GM23338 (cell line): ENCODE data around the gene SUSD4. TPM values are rescaled to one million over a fixed set of nuclear protein-coding genes. Genes with fewer than 3 reads are reported as not detected.
A peak's percentile ranks its signal among the peaks of the same experiment; 100 is the strongest.

ENCODE experiments used
- ATAC-seq: fragments of 200-7000 bp; cut with Tn5 transposase; 3 replicates; pipeline ENCODE4 v1.9.1; 2020
- DNase-seq: peaks from one replicate; pipeline ENCODE4 v3.0.0-alpha.2; 2015; ENCODE audit warnings: low spot score
- H2AFZ ChIP-seq: fragments of 200-600 bp; sonication (generic); 2 replicates; pipeline ENCODE4 v1.8.0; 2016; ENCODE audit warnings: antibody characterized with exemption, mild to moderate bottlenecking, moderate library complexity
- H3F3A ChIP-seq: fragments of 200-600 bp; sonication (generic); replicated peaks from 2 replicates; pipeline ENCODE4 v1.8.0; 2017; ENCODE audit warnings: antibody characterized with exemption, mixed run types, low read depth
- H3K27ac ChIP-seq: fragments of 200-600 bp; sonication (generic); 2 replicates; pipeline ENCODE4 v1.6.1; 2016; ENCODE audit warnings: low read depth
- H3K27me3 ChIP-seq: fragments of 200-600 bp; sonication (generic); 2 replicates; pipeline ENCODE4 v1.8.0; 2016; ENCODE audit warnings: mild to moderate bottlenecking, mixed run types, moderate library complexity; ENCODE audit not compliant: insufficient read depth
- H3K36me3 ChIP-seq: fragments of 200-600 bp; sonication (generic); 2 replicates; pipeline ENCODE4 v1.8.0; 2016; ENCODE audit warnings: mild to moderate bottlenecking; ENCODE audit not compliant: insufficient read depth
- H3K4me1 ChIP-seq: fragments of 200-600 bp; sonication (generic); 2 replicates; pipeline ENCODE4 v1.8.0; 2016; ENCODE audit warnings: mild to moderate bottlenecking, moderate library complexity; ENCODE audit not compliant: insufficient read depth
- H3K4me2 ChIP-seq: fragments of 200-600 bp; sonication (generic); 2 replicates; pipeline ENCODE4 v1.7.1; 2017; ENCODE audit warnings: mixed run types
- H3K4me3 ChIP-seq: fragments of 200-600 bp; sonication (generic); 2 replicates; pipeline ENCODE4 v1.6.1; 2016; ENCODE audit warnings: mixed run types
- H3K79me2 ChIP-seq: fragments of 200-600 bp; sonication (generic); replicated peaks from 2 replicates; pipeline ENCODE4 v1.8.0; 2017; ENCODE audit warnings: mild to moderate bottlenecking; ENCODE audit not compliant: insufficient read depth
- H3K9me2 ChIP-seq: fragments of 200-600 bp; sonication (generic); 2 replicates; pipeline ENCODE4 v1.8.0; 2017; ENCODE audit not compliant: insufficient read depth
- H4K20me1 ChIP-seq: fragments of 200-600 bp; sonication (generic); replicated peaks from 2 replicates; pipeline ENCODE4 v1.8.0; 2017; ENCODE audit warnings: mild to moderate bottlenecking; ENCODE audit not compliant: insufficient read depth
- H3K27ac Mint-ChIP-seq: 2 replicates; pipeline ENCODE4 v1.8.0; 2020; ENCODE audit warnings: inconsistent platforms, mild to moderate bottlenecking, moderate library complexity, mixed read lengths
- H3K27me3 Mint-ChIP-seq: 3 replicates; pipeline ENCODE4 v1.8.0; 2022; ENCODE audit warnings: low read depth, mild to moderate bottlenecking, moderate library complexity, mixed read lengths, inconsistent platforms; ENCODE audit not compliant: insufficient read depth, poor library complexity
- H3K36me3 Mint-ChIP-seq: 3 replicates; pipeline ENCODE4 v1.8.0; 2021; ENCODE audit warnings: low read depth, mild to moderate bottlenecking, inconsistent platforms, moderate library complexity, mixed read lengths
- H3K4me1 Mint-ChIP-seq: 3 replicates; pipeline ENCODE4 v1.8.0; 2020; ENCODE audit warnings: mild to moderate bottlenecking, inconsistent platforms, mixed read lengths
- H3K4me3 Mint-ChIP-seq: 3 replicates; pipeline ENCODE4 v1.8.0; 2021; ENCODE audit warnings: moderate library complexity, mild to moderate bottlenecking, inconsistent platforms, mixed read lengths
- H3K9me3 Mint-ChIP-seq: 3 replicates; pipeline ENCODE4 v1.8.0; 2020; ENCODE audit warnings: moderate library complexity, mild to moderate bottlenecking, inconsistent platforms, mixed read lengths
- CREB1 ChIP-seq: fragments of 250-450 bp; sonication (Bioruptor Pico); IDR thresholded peaks from 2 replicates; pipeline ENCODE4 v1.5.0; 2020; ENCODE audit warnings: low read depth, mild to moderate bottlenecking, moderate library complexity
- EZH2 ChIP-seq: fragments of 200-600 bp; sonication (generic); IDR thresholded peaks from one replicate; pipeline ENCODE4 v1.8.0; 2017; ENCODE audit warnings: antibody characterized with exemption, mild to moderate bottlenecking, low read depth; ENCODE audit not compliant: unreplicated experiment
- EZH2phosphoT487 ChIP-seq: fragments of 200-600 bp; sonication (generic); IDR thresholded peaks from one replicate; pipeline ENCODE4 v1.8.1; 2018; ENCODE audit warnings: antibody characterized with exemption; ENCODE audit not compliant: unreplicated experiment
- JUNB ChIP-seq: IDR thresholded peaks from one replicate; pipeline ENCODE4 v1.6.1; 2016; ENCODE audit warnings: antibody characterized with exemption; ENCODE audit not compliant: unreplicated experiment
- NANOG ChIP-seq: IDR thresholded peaks from 2 replicates; pipeline ENCODE4 v1.6.1; 2016; ENCODE audit warnings: antibody characterized with exemption, borderline replicate concordance
- POLR2AphosphoS5 ChIP-seq: IDR thresholded peaks from 2 replicates; pipeline ENCODE4 v1.6.1; 2016; ENCODE audit warnings: antibody characterized with exemption, low read depth
- STAT1 ChIP-seq: IDR thresholded peaks from one replicate; pipeline ENCODE4 v1.6.1; 2016; ENCODE audit warnings: antibody characterized with exemption; ENCODE audit not compliant: unreplicated experiment
- ZNF114 ChIP-seq: fragments of 250-450 bp; sonication (Bioruptor Pico); IDR thresholded peaks from 2 replicates; pipeline ENCODE4 v1.5.0; 2020; ENCODE audit warnings: mild to moderate bottlenecking, moderate library complexity
- ZNF331 ChIP-seq: fragments of 250-450 bp; sonication (Bioruptor Pico); IDR thresholded peaks from 2 replicates; pipeline ENCODE4 v1.5.0; 2020; ENCODE audit warnings: low read depth, mild to moderate bottlenecking, moderate library complexity
- polyA plus RNA-seq: library from polyadenylated mRNA; unstranded; fragments of >200 nt; fragmentation: Nextera tagmentation; extraction: Ambion mirVana; gene quantifications from 2 replicates; pipeline ENCODE4 v1.2.1, GENCODE V29; 2016
- total RNA-seq: library from RNA; depleted of rRNA; stranded (reverse); fragments of >200 nt; shearing (Covaris generic); gene quantifications from 2 replicates; pipeline ENCODE4 v1.2.3, GENCODE V29; 2014
- TF ChIP-seq, protein P1 (sequence below): IDR thresholded peaks from 2 replicates; pipeline ENCODE4 v1.6.1; 2016; ENCODE audit warnings: antibody characterized with exemption
- TF ChIP-seq, protein P2 (sequence below): fragments of 250-450 bp; sonication (Bioruptor Pico); IDR thresholded peaks from 2 replicates; pipeline ENCODE4 v1.5.0; 2020; ENCODE audit warnings: mild to moderate bottlenecking, moderate library complexity
- TF ChIP-seq, protein P3 (sequence below), 2 experiments: fragments of 200-600 bp in 1 of 2; sonication (generic) in 1 of 2; conservative IDR thresholded peaks; 2 replicates each; pipeline versions ENCODE4 v1.5.1 to v1.6.1; 2016 to 2017; ENCODE audit warnings: antibody characterized with exemption in 2 of 2, low read depth in 2 of 2, mild to moderate bottlenecking in 2 of 2, moderate library complexity in 1 of 2
- TF ChIP-seq, protein P4 (sequence below): IDR thresholded peaks from one replicate; pipeline ENCODE4 v1.6.1; 2018; ENCODE audit warnings: antibody characterized with exemption; ENCODE audit not compliant: unreplicated experiment

Gene SUSD4
- total and polyA plus RNA-seq, 2 experiments from 2014 or later, result 2.3 to 3.6 TPM

DNA sequence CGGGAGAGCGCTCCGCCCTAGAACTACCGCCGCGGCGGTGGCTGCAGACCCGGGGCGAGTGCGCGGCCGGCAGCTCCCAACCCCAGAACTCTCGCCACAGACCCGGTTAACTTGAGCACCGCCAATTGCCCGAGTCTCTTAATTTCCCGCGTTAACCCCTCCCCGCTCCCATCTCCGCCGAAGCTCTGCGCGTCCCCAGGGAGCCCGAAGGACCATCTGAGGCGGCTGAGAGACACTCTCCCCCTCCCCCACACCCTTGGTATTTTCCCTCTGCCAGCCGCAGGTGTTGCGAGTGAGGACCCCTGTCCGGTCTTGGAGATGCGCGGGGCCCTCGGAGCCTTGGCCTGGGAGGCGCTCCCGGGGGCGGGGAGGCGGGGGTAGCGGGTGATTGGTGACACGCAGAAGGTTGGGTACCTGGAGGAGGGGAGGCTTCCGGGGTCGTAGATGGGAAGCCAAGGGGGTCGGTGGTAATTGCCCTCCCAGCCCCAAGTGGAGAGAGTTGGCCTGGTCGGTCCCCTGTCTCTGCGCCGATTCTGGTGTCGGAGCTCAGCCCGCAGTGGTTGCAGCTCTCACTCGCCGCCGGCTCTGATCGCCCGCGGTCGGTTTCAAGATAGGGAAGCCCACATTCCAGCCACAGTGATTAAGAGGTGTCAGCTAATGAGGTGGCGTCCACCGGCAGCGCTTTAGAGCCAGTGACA, 858 bp upstream of the SUSD4 start:
- peak; percentile 40 for ATAC-seq
- DNase-seq, result peak; percentile 77
- Histone ChIP-seq H3K36me3 (no peaks in the 10 kb centered on the region), H4K20me1 (peaks cover 4% of the 10 kb centered on the region; the same call in 1 of the 2 replicates), H3K79me2 (no peaks in the 10 kb centered on the region), H3K4me2 (peak overlapping the region; percentile 88), H3K9me2 (no peaks in the 10 kb centered on the region), H3K27ac (no peak overlapping the region), H3K4me3 (peak overlapping the region; percentile 85), H3F3A (peaks cover 7% of the 10 kb centered on the region; the same call in 1 of the 2 replicates), H2AFZ (peak overlapping the region; percentile 94), H3K4me1 (peaks cover 7% of the 10 kb centered on the region; the same call in 1 of the 2 replicates), H3K27me3 (peaks cover 44% of the 10 kb centered on the region)
- Mint-ChIP-seq H3K27me3 (peaks cover 29% of the 10 kb centered on the region), H3K27ac (no peak overlapping the region), H3K9me3 (no peaks in the 10 kb centered on the region), H3K4me3 (peak overlapping the region; percentile 78), H3K4me1 (peaks cover 13% of the 10 kb centered on the region), H3K36me3 (no peaks in the 10 kb centered on the region)
- TF ChIP-seq, protein P1, sequence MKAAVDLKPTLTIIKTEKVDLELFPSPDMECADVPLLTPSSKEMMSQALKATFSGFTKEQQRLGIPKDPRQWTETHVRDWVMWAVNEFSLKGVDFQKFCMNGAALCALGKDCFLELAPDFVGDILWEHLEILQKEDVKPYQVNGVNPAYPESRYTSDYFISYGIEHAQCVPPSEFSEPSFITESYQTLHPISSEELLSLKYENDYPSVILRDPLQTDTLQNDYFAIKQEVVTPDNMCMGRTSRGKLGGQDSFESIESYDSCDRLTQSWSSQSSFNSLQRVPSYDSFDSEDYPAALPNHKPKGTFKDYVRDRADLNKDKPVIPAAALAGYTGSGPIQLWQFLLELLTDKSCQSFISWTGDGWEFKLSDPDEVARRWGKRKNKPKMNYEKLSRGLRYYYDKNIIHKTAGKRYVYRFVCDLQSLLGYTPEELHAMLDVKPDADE, result no peak
- TF ChIP-seq CREB1 (no peak), ZNF331 (CRISPR knock-in tag) (no peak), ZNF114 (no peak), STAT1 (no peak), EZH2 (no peak), POLR2AphosphoS5 (no peak), NANOG (no peak), JUNB (no peak), EZH2phosphoT487 (no peak)
- TF ChIP-seq, protein P2, sequence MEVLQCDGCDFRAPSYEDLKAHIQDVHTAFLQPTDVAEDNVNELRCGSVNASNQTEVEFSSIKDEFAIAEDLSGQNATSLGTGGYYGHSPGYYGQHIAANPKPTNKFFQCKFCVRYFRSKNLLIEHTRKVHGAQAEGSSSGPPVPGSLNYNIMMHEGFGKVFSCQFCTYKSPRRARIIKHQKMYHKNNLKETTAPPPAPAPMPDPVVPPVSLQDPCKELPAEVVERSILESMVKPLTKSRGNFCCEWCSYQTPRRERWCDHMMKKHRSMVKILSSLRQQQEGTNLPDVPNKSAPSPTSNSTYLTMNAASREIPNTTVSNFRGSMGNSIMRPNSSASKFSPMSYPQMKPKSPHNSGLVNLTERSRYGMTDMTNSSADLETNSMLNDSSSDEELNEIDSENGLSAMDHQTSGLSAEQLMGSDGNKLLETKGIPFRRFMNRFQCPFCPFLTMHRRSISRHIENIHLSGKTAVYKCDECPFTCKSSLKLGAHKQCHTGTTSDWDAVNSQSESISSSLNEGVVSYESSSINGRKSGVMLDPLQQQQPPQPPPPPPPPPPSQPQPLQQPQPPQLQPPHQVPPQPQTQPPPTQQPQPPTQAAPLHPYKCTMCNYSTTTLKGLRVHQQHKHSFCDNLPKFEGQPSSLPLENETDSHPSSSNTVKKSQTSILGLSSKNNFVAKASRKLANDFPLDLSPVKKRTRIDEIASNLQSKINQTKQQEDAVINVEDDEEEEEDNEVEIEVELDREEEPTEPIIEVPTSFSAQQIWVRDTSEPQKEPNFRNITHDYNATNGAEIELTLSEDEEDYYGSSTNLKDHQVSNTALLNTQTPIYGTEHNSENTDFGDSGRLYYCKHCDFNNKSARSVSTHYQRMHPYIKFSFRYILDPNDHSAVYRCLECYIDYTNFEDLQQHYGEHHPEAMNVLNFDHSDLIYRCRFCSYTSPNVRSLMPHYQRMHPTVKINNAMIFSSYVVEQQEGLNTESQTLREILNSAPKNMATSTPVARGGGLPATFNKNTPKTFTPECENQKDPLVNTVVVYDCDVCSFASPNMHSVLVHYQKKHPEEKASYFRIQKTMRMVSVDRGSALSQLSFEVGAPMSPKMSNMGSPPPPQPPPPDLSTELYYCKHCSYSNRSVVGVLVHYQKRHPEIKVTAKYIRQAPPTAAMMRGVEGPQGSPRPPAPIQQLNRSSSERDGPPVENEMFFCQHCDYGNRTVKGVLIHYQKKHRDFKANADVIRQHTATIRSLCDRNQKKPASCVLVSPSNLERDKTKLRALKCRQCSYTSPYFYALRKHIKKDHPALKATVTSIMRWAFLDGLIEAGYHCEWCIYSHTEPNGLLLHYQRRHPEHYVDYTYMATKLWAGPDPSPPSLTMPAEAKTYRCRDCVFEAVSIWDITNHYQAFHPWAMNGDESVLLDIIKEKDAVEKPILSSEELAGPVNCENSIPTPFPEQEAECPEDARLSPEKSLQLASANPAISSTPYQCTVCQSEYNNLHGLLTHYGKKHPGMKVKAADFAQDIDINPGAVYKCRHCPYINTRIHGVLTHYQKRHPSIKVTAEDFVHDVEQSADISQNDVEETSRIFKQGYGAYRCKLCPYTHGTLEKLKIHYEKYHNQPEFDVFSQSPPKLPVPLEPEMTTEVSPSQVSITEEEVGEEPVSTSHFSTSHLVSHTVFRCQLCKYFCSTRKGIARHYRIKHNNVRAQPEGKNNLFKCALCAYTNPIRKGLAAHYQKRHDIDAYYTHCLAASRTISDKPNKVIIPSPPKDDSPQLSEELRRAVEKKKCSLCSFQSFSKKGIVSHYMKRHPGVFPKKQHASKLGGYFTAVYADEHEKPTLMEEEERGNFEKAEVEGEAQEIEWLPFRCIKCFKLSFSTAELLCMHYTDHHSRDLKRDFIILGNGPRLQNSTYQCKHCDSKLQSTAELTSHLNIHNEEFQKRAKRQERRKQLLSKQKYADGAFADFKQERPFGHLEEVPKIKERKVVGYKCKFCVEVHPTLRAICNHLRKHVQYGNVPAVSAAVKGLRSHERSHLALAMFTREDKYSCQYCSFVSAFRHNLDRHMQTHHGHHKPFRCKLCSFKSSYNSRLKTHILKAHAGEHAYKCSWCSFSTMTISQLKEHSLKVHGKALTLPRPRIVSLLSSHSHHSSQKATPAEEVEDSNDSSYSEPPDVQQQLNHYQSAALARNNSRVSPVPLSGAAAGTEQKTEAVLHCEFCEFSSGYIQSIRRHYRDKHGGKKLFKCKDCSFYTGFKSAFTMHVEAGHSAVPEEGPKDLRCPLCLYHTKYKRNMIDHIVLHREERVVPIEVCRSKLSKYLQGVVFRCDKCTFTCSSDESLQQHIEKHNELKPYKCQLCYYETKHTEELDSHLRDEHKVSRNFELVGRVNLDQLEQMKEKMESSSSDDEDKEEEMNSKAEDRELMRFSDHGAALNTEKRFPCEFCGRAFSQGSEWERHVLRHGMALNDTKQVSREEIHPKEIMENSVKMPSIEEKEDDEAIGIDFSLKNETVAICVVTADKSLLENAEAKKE (CRISPR knock-in tag), result no peak
- TF ChIP-seq, protein P3, sequence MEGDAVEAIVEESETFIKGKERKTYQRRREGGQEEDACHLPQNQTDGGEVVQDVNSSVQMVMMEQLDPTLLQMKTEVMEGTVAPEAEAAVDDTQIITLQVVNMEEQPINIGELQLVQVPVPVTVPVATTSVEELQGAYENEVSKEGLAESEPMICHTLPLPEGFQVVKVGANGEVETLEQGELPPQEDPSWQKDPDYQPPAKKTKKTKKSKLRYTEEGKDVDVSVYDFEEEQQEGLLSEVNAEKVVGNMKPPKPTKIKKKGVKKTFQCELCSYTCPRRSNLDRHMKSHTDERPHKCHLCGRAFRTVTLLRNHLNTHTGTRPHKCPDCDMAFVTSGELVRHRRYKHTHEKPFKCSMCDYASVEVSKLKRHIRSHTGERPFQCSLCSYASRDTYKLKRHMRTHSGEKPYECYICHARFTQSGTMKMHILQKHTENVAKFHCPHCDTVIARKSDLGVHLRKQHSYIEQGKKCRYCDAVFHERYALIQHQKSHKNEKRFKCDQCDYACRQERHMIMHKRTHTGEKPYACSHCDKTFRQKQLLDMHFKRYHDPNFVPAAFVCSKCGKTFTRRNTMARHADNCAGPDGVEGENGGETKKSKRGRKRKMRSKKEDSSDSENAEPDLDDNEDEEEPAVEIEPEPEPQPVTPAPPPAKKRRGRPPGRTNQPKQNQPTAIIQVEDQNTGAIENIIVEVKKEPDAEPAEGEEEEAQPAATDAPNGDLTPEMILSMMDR (conservative IDR thresholded peaks at IDR 0.05; ENCODE audit: low read depth in 2 of 2), result no peak
- TF ChIP-seq, protein P4, sequence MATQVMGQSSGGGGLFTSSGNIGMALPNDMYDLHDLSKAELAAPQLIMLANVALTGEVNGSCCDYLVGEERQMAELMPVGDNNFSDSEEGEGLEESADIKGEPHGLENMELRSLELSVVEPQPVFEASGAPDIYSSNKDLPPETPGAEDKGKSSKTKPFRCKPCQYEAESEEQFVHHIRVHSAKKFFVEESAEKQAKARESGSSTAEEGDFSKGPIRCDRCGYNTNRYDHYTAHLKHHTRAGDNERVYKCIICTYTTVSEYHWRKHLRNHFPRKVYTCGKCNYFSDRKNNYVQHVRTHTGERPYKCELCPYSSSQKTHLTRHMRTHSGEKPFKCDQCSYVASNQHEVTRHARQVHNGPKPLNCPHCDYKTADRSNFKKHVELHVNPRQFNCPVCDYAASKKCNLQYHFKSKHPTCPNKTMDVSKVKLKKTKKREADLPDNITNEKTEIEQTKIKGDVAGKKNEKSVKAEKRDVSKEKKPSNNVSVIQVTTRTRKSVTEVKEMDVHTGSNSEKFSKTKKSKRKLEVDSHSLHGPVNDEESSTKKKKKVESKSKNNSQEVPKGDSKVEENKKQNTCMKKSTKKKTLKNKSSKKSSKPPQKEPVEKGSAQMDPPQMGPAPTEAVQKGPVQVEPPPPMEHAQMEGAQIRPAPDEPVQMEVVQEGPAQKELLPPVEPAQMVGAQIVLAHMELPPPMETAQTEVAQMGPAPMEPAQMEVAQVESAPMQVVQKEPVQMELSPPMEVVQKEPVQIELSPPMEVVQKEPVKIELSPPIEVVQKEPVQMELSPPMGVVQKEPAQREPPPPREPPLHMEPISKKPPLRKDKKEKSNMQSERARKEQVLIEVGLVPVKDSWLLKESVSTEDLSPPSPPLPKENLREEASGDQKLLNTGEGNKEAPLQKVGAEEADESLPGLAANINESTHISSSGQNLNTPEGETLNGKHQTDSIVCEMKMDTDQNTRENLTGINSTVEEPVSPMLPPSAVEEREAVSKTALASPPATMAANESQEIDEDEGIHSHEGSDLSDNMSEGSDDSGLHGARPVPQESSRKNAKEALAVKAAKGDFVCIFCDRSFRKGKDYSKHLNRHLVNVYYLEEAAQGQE, result no peak
